GM12878 (cell line): ENCODE measurements around the gene PSMB7. TPM values are rescaled to one million over a fixed set of nuclear protein-coding genes. Genes with fewer than 3 reads are reported as not detected.

Source experiments
- ATAC-seq: fragments of 200-7000 bp; cut with Tn5 transposase; 3 replicates; pipeline ENCODE4 v1.9.1; 2020; ENCODE audit warnings: mild to moderate bottlenecking, moderate library complexity
- BruUV-seq: library from RNA; stranded (reverse); fragments of 400-500 nt; replicated peaks from 2 replicates; lab custom pipeline; 2021; lab: Mats Ljungman, UMichigan
- CTCF ChIA-PET: fragments of 300-600 bp; sonication (Branson Sonifier 250); formaldehyde crosslinking; extraction: SDS; loops from one replicate; lab custom pipeline; 2021; ENCODE audit warnings: inconsistent platforms; lab: Yijun Ruan, JAX
- POLR2A ChIA-PET: fragments of 350-600 bp; formaldehyde crosslinking; extraction: SDS; loops from one replicate; lab custom pipeline; 2021; ENCODE audit warnings: inconsistent platforms; lab: Charles Lee
- RAD21 ChIA-PET: fragments of 300-600 bp; sonication (Branson Sonifier 250); formaldehyde crosslinking; loops from one replicate; lab custom pipeline; 2023; ENCODE audit warnings: antibody characterized with exemption; ENCODE audit not compliant: unreplicated experiment; lab: Charles Lee
- SMC1A ChIA-PET: fragments of 300-600 bp; sonication (Branson Sonifier 250); formaldehyde crosslinking; loops from one replicate; lab custom pipeline; 2023; ENCODE audit not compliant: unreplicated experiment, uncharacterized antibody; lab: Charles Lee
- DNase-seq: peaks from one replicate; pipeline ENCODE4 v3.0.0-alpha.2; 2011; ENCODE audit warnings: low read depth, low spot score
- FAIRE-seq: peaks from 3 replicates; lab custom pipeline; 2011; peaks lifted over from hg19 to GRCh38; lab: Jason Lieb, UNC
- H2AFZ ChIP-seq: 2 replicates; pipeline ENCODE4 v1.6.0; 2011; ENCODE audit warnings: low read depth, low read length, control low read depth; ENCODE audit not compliant: control insufficient read depth
- H3K27ac ChIP-seq: 2 replicates; pipeline ENCODE4 v1.5.1; 2011; ENCODE audit warnings: control low read depth; ENCODE audit not compliant: control insufficient read depth, insufficient read depth
- H3K27me3 ChIP-seq, 2 experiments: replicated peaks in 1 of 2; 2 replicates each; pipeline versions ENCODE4 v1.6.0 to v1.6.1; 2011; ENCODE audit warnings: low read length in 1 of 2; ENCODE audit not compliant: control insufficient read depth in 2 of 2, insufficient read depth in 2 of 2
- H3K36me3 ChIP-seq, 2 experiments: 2 replicates each; pipeline ENCODE4 v1.5.1; 2011; ENCODE audit warnings: low read length in 1 of 2; ENCODE audit not compliant: control insufficient read depth in 2 of 2, insufficient read depth in 2 of 2
- H3K4me1 ChIP-seq: 2 replicates; pipeline ENCODE4 v1.6.1; 2011; ENCODE audit warnings: mild to moderate bottlenecking, low read length, moderate library complexity, mixed read lengths; ENCODE audit not compliant: control insufficient read depth, insufficient read depth
- H3K4me2 ChIP-seq: 2 replicates; pipeline ENCODE4 v1.6.0; 2011; ENCODE audit warnings: control low read depth; ENCODE audit not compliant: control insufficient read depth, insufficient read depth
- H3K4me3 ChIP-seq: fragments of 200-600 bp; sonication (generic); 2 replicates; pipeline ENCODE4 v1.5.1; 2016
- H3K79me2 ChIP-seq: 2 replicates; pipeline ENCODE4 v1.6.0; 2011; ENCODE audit warnings: low read length; ENCODE audit not compliant: control insufficient read depth, insufficient read depth
- H3K9ac ChIP-seq: 2 replicates; pipeline ENCODE4 v1.8.0; 2011; ENCODE audit warnings: low read length, control low read depth, mixed read lengths; ENCODE audit not compliant: control insufficient read depth, insufficient read depth
- H3K9me3 ChIP-seq: replicated peaks from 3 replicates; pipeline ENCODE4 v1.5.1; 2011; ENCODE audit warnings: mild to moderate bottlenecking, low read length; ENCODE audit not compliant: control insufficient read depth, insufficient read depth
- H4K20me1 ChIP-seq: 2 replicates; pipeline ENCODE4 v1.6.0; 2011; ENCODE audit not compliant: control insufficient read depth, insufficient read depth
- HDAC2 ChIP-seq: fragments of 200-600 bp; sonication (generic); IDR thresholded peaks from 2 replicates; pipeline ENCODE4 v1.6.1; 2017
- MYC ChIP-seq: IDR thresholded peaks from 2 replicates; pipeline ENCODE4 v1.6.1; 2011; ENCODE audit warnings: mild to moderate bottlenecking, low read length, moderate library complexity, inconsistent platforms; ENCODE audit not compliant: insufficient read depth, insufficient replicate concordance, insufficient read length, severe bottlenecking
- WGBS: methylation state at CpG from one replicate; pipeline ENCODE4 v1.1.6; 2016; ENCODE audit warnings: low lambda C conversion rate; ENCODE audit not compliant: insufficient replicate concordance, insufficient coverage; ENCODE audit errors: missing lambda C conversion rate; 5-methylcytosine and 5-hydroxymethylcytosine counted together
- in situ Hi-C: fragments of 300-500 bp; cut with MboI; formaldehyde crosslinking; loops from 9 replicates; pipeline ENCODE4 v1.14.3; 2018; ENCODE audit warnings: mixed read lengths
- intact Hi-C: fragments of 100-400 bp; cut with micrococcal nuclease; formaldehyde crosslinking; loops from one replicate; pipeline ENCODE4 v1.14.2; 2022; ENCODE audit not compliant: unreplicated experiment
- polyA plus RNA-seq, 11 experiments: library from polyadenylated mRNA; depleted of rRNA in 4 of 11; unstranded in 6 of 11; stranded (reverse) in 5 of 11; fragments of >200 nt; fragmentation: Nextera tagmentation in 4 of 11; fragmentation: Illumina TruSeq in 1 of 11; extraction: Ambion mirVana in 4 of 11; extraction: Trizol in 1 of 11; gene quantifications; 1 replicate in 1 of 11; 2 replicates in 10 of 11; pipeline versions ENCODE4 v1.2.1 to v1.2.3, GENCODE V29; 2011 to 2016; ENCODE audit warnings: inconsistent platforms in 2 of 11, missing spikeins in 2 of 11, low read depth in 1 of 11
- total RNA-seq, 4 experiments: library from RNA; depleted of rRNA in 3 of 4; stranded (reverse); fragments of >200 nt in 3 of 4; fragmentation: Illumina TruSeq in 1 of 4; extraction: Trizol in 1 of 4; gene quantifications; 2 replicates each; pipeline versions ENCODE4 v1.2.1 to v1.2.3, GENCODE V29; 2013 to 2021
- TF ChIP-seq, protein P1 (sequence below): fragments of 450-650 bp; formaldehyde crosslinking; IDR thresholded peaks from 2 replicates; pipeline ENCODE4 v1.4.0; 2020; ENCODE audit warnings: mild to moderate bottlenecking, moderate library complexity

Gene PSMB7
- total and polyA plus RNA-seq, 10 of the 15 experiments (the other 5 are each of a cell fraction or from before 2014, with no cell fraction given) = 174 to 564 (median 268) TPM

- intact Hi-C loops = no loop called here
- ATAC-seq = no peak
- H3K36me3 ChIP-seq = peaks cover 6 to 15% of the 10 kb centered on the region in 2 experiments; a peak in 3 of 4 replicates
- 98% methylated on average over 9 of the region's 9 CpGs for WGBS
- H3K4me2 ChIP-seq = no peak overlapping the region
- DNase-seq = no peak
- TF ChIP-seq, protein P1, sequence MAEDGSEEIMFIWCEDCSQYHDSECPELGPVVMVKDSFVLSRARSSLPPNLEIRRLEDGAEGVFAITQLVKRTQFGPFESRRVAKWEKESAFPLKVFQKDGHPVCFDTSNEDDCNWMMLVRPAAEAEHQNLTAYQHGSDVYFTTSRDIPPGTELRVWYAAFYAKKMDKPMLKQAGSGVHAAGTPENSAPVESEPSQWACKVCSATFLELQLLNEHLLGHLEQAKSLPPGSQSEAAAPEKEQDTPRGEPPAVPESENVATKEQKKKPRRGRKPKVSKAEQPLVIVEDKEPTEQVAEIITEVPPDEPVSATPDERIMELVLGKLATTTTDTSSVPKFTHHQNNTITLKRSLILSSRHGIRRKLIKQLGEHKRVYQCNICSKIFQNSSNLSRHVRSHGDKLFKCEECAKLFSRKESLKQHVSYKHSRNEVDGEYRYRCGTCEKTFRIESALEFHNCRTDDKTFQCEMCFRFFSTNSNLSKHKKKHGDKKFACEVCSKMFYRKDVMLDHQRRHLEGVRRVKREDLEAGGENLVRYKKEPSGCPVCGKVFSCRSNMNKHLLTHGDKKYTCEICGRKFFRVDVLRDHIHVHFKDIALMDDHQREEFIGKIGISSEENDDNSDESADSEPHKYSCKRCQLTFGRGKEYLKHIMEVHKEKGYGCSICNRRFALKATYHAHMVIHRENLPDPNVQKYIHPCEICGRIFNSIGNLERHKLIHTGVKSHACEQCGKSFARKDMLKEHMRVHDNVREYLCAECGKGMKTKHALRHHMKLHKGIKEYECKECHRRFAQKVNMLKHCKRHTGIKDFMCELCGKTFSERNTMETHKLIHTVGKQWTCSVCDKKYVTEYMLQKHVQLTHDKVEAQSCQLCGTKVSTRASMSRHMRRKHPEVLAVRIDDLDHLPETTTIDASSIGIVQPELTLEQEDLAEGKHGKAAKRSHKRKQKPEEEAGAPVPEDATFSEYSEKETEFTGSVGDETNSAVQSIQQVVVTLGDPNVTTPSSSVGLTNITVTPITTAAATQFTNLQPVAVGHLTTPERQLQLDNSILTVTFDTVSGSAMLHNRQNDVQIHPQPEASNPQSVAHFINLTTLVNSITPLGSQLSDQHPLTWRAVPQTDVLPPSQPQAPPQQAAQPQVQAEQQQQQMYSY = no peak
- TF ChIP-seq HDAC2 = no peak
- TF ChIP-seq MYC = no peak
- TF ChIP-seq, all 136 proteins: peak for 0
- Histone ChIP-seq H2AFZ (no peak overlapping the region), H4K20me1 (no peaks in the 10 kb centered on the region), H3K27me3 (no peaks in the 10 kb centered on the region), H3K27ac (no peak overlapping the region), H3K4me3 (no peak overlapping the region), H3K9me3 (no peaks in the 10 kb centered on the region; the same call in 2 of the 3 replicates), H3K4me1 (no peaks in the 10 kb centered on the region), H3K9ac (no peak overlapping the region), H3K79me2 (peaks cover 2% of the 10 kb centered on the region)
- SMC1A ChIA-PET = interaction anchor here (1.1 to 1.3 kb wide), 2 partner anchors 14 to 23 kb away, joined by 3 to 4 read pairs; no protein-coding TSS in a partner anchor
- no TSS peak for BruUV-seq
- CTCF ChIA-PET = interaction anchor here (0.9 to 2.1 kb wide), 5 partner anchors 9 to 383 kb away, joined by 3 to 6 read pairs (median 3); no protein-coding TSS in a partner anchor
- in situ Hi-C loops = no loop called here
- no peak for FAIRE-seq
- RAD21 ChIA-PET = interaction anchor here (1.0 kb wide), 1 partner anchor 15 kb away, joined by 3 read pairs; no protein-coding TSS in a partner anchor
- POLR2A ChIA-PET = interaction anchor here (0.5 kb wide), 1 partner anchor 272 kb away, joined by 7 read pairs; no protein-coding TSS in a partner anchor
Observed at GRCh38 chr9:124375726-124376125, 39.5 kb downstream of the PSMB7 start.
